Hypothalamus (tissue), 51 donors: ENCODE data around the gene SYT7.

Source experiments
- DNase-seq, 51 donors: peaks; one replicate each; lab custom pipeline; 2025; lab: John Stamatoyannopoulos, UW

The SYT7 gene

DNA sequence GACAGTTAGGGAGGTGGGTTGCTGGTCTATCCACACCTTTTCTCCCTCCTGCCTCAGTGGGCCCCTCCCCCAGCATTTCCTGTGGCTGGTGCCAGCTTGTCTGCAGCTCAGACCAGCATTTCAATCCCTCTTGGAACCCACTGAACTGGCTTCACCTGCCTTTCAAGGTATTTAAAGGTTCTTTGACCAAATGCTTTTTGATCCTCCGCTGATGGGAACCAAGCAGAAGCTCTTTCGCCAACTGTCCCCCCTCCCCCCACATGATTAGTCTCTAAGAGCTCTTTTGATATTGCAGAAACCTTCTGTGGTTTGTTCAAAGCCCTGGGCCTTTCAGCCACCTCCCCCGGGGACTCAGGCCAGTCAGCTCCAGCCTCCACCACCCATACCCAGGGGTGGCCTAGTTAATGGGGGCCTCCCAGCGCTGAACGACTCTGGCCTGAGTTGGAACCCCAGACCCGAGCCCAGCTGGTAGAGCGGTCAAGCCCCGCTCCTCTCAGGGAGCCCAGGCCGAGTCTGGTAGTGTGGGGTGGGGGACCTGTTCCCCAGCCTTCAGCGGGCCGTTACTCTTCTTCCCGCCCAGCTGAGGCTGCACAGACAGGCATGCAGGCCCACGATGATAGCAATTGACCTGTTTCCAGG is 6.0 kb upstream of the SYT7 start:
- no peak for DNase-seq

- DNase-seq = no peak
These were observed 4.2 kb upstream of the SYT7 start for GRCh38 chr11:61585115-61585514.

GRCh38 chr11:61581931-61582330 is 1.1 kb upstream of the SYT7 start:
- no peak for DNase-seq

- DNase-seq = no peak
These were observed 496 bp downstream of the SYT7 start for GRCh38 chr11:61580271-61580888.

- no peak for DNase-seq
These were observed 1.1 kb downstream of the SYT7 start for GRCh38 chr11:61579676-61580270.

DNA sequence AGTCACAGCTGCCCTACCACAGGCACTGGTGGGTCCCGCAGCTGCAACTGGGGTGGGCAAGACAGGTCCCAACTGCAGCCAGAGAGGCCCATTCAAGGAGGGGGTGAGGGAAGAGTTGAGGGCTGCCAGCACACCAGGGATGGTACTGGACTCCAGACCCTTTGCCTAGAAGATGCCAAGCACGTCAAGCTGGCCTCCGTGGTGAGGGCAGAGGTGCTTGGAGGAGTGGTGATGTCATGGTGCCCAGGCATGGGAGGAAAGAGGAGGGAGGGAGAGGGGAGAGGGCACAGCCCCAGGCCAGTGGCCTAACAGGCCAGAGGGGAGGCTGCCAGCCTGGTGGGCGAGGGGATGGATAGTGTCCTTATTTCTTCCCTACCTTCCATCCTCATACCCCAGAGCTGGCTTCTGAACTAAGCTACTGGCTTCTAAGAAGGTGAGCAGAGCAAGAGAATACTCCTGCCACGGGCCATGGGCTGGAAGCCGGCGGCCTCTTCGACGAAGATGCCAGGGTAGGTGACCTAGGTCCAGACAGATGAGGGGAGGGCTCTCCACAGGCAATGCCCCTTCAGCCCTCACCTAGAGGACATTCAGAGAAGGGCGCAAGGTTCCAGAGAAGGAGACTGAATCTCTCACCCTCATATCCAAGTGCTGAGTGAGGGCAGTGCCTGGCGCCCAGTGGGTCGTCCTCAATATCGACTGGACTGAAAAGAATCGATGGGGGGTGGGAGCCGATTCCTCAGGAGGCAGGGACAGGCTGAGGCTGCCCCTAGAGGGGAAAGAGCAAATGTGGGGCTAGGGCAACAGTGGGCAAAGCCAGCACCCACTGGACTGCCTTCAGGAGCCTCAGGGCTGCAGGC is 1.8 kb downstream of the SYT7 start:
- no peak for DNase-seq

DNA sequence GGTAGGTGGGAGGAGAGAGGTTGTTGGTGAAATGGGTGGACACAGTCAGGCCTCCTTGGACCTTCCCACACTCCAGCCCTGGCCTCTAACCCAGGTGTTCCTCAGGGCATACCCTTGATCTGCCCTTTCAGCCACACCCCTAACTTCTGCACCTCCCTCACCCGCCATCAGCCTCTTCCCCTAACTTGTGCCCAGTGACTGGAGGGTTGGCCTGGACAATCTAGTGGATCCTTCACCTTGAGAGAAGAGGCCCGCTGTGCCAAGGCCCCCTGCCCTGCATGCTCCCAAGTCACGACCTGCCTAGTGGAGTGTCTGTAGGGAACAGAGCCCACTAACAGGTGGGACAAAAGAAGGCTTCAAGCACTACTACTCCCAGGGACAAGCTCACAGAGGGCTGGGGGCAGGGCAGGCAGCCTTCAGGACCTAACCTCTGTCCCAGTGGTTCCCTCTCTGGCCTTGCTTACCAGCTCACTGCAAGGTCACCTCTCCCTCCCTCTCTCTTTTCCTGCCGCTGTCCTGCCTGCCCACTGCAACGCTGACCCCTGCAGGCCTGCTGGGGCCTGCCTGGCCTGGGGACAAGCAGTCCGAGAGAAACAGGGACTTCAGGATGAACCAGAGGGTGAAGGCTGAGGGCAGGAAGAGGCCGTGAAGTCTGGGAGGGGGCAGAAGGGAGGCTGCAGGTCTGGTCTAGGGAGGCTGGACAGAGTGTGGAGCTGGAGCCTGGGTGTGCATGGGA is 3.3 kb downstream of the SYT7 start:
- DNase-seq = no peak

- no peak for DNase-seq
These were observed 4.7 kb downstream of the SYT7 start for GRCh38 chr11:61575886-61576861.

DNA sequence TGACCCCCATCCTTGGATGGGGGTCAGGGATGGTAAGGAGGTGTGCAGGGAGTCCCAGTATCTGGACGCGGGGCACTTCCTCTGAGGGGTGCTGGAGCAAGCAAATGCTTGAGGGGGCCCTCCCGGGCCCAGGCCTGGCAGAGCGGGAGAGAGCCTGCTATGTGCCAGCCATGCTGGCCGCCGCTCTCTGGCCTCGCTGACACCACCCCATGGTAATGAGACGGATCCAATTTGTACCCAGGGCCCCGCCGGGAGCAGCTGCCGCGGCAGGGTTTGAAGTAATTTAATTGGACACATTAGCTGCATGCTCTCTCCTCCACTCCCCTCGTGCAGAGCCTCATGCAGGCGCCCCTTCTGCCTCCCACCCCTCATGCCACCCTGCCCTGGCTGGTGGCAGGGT is 6.3 kb downstream of the SYT7 start:
- no peak for DNase-seq

- peak in 1 of 51 donors; percentile 10 for DNase-seq
These were observed 8.0 kb downstream of the SYT7 start for GRCh38 chr11:61572913-61573312.

DNA sequence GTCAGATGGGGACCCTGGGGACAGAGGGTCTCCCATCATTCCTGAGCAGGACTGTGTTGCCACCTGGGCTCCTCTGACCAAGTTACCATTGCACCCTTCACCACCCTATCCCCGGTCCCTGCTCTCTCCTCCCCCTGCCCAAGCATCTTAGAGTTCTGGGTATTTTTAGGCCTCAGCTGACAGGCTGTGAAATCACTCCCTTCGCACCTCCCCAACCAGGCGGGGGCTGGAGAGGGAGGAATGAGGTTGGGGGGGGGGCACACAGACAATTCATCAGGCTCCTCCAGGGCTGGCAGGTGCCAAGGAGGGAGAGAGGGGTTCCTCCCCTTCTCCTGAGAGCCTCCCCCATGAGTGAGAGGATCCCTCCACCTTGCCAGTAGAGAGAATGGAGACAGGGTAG is 9.0 kb downstream of the SYT7 start:
- DNase-seq = peak in 4 of 51 donors; percentile 15 to 52 (median 45)

- DNase-seq = peak in 4 of 51 donors; percentile 37 to 54 (median 50)
These were observed 9.5 kb downstream of the SYT7 start for GRCh38 chr11:61571337-61571736.

DNA sequence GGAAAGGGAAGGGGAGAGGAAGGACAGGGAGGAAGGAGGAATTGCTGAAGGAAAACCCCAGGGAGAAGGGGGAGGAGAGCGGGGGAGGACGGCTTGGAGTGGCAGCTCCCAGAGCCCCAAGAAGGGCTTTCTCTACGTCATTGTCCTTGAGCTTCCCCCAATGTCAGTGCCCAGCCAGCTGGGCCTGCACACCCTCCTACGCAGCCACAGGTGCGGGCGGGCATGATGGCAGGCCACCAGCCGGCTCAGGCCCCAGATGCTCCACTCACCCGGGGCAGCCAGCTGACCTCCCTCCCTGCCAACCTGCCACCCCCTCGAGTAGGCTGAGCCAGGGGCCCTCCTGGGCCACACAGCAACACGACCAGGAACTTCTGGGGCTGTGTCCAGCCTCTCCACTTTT is 11.2 kb downstream of the SYT7 start:
- DNase-seq = no peak

- no peak for DNase-seq
These were observed 11.9 kb downstream of the SYT7 start for GRCh38 chr11:61569018-61569417.

DNA sequence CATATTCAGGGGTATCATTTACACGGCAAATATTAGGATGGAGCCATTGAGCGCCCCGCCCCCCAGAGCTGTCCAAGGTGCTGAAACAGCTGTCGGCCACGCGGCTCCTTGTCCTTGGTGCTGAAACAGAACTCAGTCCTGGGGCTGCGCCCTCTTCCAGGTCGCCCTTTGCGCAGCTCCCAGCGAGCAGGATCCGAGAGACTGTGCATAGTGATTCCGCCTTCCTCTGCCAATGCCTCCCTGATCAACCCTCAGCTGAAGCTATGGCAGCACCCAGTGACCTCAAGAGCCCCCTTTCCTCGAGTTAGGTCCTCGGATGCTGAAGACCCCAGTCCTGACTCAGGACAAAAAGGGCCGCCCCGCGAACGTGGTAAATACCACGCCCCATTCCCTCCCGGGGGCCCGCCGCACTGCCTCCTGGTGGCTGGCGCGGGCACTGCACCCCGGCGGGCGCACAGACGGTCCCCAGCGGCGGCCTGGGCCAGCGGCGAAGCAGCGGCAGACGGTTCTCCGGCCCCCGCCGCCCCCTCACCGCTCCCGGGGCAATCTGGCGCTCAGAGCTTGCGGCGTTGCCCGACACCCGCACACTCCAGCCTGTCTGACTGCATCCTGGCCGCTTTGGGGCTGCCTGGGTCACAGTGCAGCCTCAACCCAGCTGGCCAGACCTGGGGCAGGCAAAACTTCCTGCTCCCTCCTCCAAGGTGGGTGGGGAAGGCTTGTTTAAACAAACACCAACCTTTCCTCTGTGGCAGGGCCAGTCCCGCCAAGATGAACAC is 13.4 kb downstream of the SYT7 start:
- peak in 37 of 51 donors; percentile 9 to 76 (median 32) for DNase-seq

- peak in 1 of 51 donors; percentile 38 for DNase-seq
These were observed 15.8 kb downstream of the SYT7 start for GRCh38 chr11:61564936-61565696.

DNA sequence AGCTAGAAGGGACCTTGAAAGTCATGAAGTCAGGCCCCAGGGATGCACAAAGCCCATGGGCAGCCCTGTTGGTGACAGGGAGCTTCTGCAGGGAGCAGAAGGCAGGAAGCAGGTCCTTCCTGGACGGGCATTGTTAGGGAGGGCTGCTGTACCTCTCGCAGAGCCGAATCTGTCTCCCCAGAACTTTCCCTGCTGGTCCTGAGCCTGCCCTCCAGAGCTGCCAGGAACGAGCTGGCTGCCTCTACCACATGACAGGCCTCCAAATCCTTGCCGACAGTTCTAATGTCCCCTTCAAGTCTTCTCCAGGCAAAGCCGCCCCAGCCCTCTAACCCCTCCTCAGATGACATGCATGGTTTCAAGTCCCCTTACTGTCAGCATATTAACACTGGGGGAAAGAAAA is 20.1 kb downstream of the SYT7 start:
- no peak for DNase-seq

- DNase-seq = no peak
These were observed 24.3 kb downstream of the SYT7 start for GRCh38 chr11:61556621-61557020.
